ENCODE results near the gene ATXN7.
A peak's percentile ranks its signal among the peaks of the same experiment; 100 is the strongest.

The ATXN7 gene

GRCh38 chr3:64023187-64023860 is 159.7 kb downstream of the ATXN7 start, which contains the start of gene PSMD6:
Gene PSMD6, minus strand, starts transcription at chr3:64023494. Its CDS starts 75 bp downstream, at chr3:64023419.
- DNase-seq (ENCODE audit: low read depth) = peak; percentile 89

- no peak for DNase-seq (ENCODE audit: low read depth)
Measured at GRCh38 chr3:64023861-64024223, 160.2 kb downstream of the ATXN7 start.

GRCh38 chr3:64026346-64026745 is 162.7 kb downstream of the ATXN7 start:
- no peak for DNase-seq (ENCODE audit: low read depth)

DNA sequence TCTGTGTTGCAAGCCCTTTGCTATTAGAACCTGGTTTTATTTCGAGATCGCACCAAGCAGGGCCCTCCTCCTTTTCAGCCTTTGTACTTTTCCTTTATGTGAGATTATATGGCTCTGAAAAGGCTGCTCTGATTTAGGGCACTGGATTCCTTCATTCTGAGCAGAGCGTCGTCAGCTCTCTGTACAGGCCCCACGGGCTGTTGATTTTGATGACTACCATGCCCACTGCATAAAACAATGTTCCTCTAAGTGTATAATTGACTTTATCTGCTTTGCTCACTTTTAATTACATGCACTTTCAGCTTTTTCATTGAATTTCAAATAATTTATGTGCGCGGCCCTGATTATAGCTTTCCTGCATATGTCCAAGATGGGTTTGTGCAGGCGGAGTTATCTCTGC is 164.0 kb downstream of the ATXN7 start:
- DNase-seq (ENCODE audit: low read depth) = no peak

DNA sequence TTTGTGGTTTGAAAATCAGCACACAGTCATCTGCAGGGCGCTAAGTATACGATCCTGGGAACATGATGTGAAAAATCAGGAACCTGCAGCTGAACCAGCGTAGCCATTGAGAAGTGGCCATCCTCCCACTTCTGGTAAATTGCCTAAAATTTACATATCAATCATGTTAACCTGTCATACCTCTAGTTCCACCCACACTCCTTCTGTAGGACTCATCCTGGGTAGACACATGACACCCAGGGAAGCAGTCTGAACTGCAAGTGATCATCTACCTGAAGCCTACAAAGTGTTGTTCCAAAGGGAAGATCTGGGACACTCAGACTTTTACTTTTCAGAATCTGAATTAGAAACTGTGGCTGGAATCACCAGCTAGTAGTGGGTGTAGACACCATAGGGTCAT is 165.1 kb downstream of the ATXN7 start:
- DNase-seq (ENCODE audit: low read depth) = no peak

GRCh38 chr3:64029287-64029686 is 165.6 kb downstream of the ATXN7 start:
- no peak for DNase-seq (ENCODE audit: low read depth)

DNA sequence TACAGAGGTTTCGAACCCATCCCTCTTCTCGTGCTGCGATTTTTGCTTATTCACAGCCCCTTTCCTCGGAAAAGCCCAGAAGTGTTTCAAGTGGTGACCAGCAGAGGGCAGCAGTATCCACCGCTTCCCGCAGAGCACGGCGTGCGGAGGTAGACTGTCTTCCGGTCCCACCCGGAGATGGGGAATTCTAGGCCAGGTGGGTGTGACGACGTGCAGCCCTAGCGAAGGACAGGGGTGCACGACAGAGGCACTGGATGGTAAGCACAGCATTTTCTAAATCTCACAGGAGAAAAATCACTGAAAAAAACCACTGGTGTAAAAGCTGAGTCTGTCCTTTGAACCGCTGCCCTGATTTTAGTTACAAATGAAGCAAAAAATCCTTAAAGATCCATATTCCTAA is 167.1 kb downstream of the ATXN7 start:
- DNase-seq (ENCODE audit: low read depth) = peak; percentile 62

DNA sequence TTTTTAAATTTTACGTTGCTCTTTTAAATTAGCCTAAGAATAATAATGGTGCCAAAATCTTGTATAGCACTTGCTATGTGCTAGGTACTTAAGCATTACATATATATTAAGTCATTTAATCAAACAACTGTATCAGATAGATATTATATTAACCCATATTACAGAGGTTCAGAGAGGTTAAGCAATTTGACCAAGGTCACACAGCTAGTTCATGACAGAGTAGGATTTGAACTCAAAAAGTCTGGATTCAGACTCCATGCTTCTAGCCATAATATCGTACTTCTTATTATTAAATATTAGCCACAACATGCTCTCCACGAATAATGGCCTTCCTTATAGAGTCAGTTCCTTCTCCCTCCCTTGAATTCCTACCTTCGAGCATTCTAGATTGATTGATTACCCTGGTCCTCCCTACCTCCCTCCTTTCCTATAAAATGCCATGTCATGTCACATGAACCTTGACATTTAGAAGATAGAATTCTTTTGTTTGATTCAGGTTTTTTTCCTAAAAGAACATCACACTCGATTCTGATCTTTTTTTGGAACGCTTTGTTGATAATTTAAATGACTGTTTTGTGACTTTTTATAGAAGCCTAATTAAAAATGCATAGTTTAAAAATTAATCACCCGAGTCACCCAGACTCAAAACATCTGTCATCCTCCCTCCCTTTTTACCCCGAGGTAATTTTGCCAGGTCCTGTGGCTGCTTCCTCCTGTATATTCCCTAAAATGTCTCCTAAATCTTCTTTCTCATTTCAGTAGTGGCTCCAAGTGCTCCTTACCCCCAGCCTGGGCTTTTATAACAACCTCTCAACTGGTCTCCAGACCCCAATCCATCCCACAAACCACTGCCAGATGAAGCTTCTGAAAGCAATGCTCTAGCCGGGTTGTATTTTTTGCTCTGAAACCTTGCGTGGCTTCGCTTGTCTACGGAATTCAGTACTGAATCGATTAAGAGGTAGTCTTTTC is 168.2 kb downstream of the ATXN7 start:
- DNase-seq (ENCODE audit: low read depth) = no peak

DNA sequence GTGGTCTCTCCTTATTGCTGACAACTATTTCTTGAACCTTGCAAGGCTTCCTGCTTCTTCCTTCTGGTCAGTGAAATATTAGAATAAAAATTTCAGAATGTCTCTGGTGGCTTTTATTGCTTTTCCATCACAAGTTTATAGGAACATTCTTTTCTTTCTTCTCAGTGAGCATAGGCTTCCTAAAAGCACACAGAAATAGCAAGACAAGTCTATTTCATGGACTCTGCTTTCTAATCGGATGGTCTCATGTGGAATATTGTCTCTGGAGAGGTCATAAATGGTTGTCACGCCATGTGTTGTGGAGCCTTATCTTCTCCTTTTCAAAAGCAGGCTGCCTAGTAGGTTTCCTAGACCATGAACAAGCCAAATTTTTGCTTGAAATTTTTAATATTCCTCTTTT is 169.4 kb downstream of the ATXN7 start:
- no peak for DNase-seq (ENCODE audit: low read depth)

- DNase-seq (ENCODE audit: low read depth) = no peak
Measured at GRCh38 chr3:64037084-64037483, 173.4 kb downstream of the ATXN7 start.

- no peak for DNase-seq (ENCODE audit: low read depth)
Measured at GRCh38 chr3:64038253-64038767, 174.6 kb downstream of the ATXN7 start.

GRCh38 chr3:64039332-64039731 is 175.7 kb downstream of the ATXN7 start:
- no peak for DNase-seq (ENCODE audit: low read depth)

- no peak for DNase-seq (ENCODE audit: low read depth)
Measured at GRCh38 chr3:64039981-64040733, 176.5 kb downstream of the ATXN7 start.

GRCh38 chr3:64042952-64043351 is 179.3 kb downstream of the ATXN7 start:
- DNase-seq (ENCODE audit: low read depth) = no peak

GRCh38 chr3:64046592-64046991 is 182.9 kb downstream of the ATXN7 start:
- no peak for DNase-seq (ENCODE audit: low read depth)

DNA sequence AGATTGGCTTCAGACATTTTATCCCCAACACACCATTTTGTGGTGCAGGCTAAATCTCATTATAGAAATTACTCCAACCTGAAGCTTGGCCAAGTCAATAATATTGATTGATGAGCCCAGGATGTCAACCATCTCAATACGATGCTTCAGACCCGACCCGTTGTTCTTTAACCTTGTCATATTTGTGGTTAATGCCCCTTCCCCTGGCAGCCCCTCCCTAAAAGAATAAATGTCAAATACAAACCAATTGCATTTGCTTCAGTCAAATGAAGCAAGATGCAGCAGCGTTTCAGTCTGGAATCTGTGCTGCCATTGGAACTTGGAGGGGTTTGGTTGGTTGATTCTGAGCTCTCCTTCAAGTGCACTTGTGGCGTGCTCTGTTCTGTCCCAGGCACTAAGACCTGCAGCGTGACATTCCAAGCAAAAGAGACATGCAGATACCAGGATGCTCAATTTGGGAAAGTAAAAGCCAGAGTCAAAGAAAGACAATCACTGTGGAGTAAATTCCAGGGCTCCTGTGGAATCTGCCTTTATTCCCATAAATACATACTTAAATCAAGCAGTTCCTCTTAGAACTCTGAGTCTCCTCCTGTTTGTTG is 183.4 kb downstream of the ATXN7 start:
- DNase-seq (ENCODE audit: low read depth) = no peak

- DNase-seq (ENCODE audit: low read depth) = no peak
Measured at GRCh38 chr3:64047787-64048186, 184.1 kb downstream of the ATXN7 start.

DNA sequence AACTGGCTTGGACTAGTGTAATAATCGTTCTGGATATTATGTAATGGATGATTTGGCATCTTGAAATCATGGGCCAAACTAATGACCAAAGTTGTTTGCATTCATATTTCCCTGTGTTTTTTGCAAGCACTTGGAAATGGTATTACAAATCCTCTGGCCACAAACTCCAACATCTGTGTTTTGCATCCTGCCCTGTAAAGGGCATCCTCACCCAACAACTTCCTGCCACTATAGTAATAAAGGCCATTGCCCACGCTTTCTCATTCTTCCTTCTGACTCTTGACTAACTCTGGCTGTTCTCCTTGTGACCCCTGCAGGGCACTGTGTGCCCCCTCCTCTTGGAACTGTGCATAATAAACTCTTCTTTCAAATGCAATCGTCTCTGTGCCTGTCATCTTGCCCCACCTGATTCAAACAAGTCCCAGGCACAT is 185.0 kb downstream of the ATXN7 start:
- no peak for DNase-seq (ENCODE audit: low read depth)

DNA sequence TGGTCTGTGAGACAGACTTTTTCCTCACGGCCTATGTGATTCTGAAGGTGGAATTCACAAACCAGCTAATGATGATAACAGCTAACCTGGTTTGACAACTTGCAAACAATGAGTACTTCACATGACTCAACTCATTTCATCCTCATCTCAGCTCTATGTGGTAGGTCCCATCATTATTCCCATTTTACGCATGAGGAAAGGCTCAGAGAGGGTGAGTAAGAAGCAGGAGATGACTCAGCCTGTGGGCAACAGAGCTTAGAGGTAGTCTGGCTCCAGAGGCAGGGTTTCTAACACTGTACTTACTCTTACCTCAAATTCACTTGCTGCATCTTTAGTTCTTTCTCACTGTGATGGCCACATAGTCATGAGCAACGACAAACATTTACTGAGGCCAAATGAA is 185.5 kb downstream of the ATXN7 start:
- no peak for DNase-seq (ENCODE audit: low read depth)

DNA sequence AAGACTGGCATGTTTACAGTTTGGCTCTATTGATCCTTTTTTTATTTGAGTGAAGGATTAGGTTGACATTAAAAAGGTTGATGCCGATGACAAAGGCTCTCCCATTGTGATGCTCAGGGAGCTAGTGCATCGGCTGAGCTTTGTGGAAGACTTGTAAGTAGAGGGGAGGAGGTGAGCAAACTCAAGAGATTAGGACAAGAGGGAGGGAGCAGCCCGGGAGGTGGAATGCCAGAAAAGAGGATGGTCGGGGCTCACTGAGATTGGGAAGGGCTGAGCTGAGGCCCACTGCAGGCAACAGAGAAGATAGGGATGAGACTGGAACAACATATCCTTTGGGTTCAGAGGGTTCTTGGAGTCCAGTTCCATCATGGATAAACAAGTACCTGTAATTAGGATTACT is 186.2 kb downstream of the ATXN7 start:
- DNase-seq (ENCODE audit: low read depth) = no peak
